AG04450 (cell line): ENCODE results near the gene PI4K2A. TPM values are rescaled to one million over a fixed set of nuclear protein-coding genes. Genes with fewer than 3 reads are reported as not detected.

ENCODE experiments used
- CTCF ChIA-PET: fragments of 300-600, 350-600 bp; formaldehyde crosslinking; extraction: SDS; loops from one replicate; lab custom pipeline; 2022; ENCODE audit warnings: antibody characterized with exemption, inconsistent platforms; lab: Charles Lee
- POLR2A ChIA-PET: fragments of 350-600 bp; formaldehyde crosslinking; extraction: SDS; loops from one replicate; lab custom pipeline; 2021; ENCODE audit warnings: antibody characterized with exemption, inconsistent platforms; lab: Yijun Ruan, JAX
- DNase-seq: peaks from one replicate; pipeline ENCODE4 v3.0.0-alpha.2; 2011; ENCODE audit warnings: low read depth, low spot score
- H3K27ac ChIP-seq: one replicate; pipeline ENCODE4 v1.5.1; 2012; ENCODE audit warnings: low read depth, low read length, control low read depth
- H3K27me3 ChIP-seq: one replicate; pipeline ENCODE4 v1.6.0; 2012; ENCODE audit warnings: low read length; ENCODE audit not compliant: control insufficient read depth, insufficient read depth
- H3K4me3 ChIP-seq: 2 replicates; pipeline ENCODE4 v1.5.1; 2011; ENCODE audit warnings: mild to moderate bottlenecking, low read depth, low read length, control low read depth
- H3K9me3 ChIP-seq: 2 replicates; pipeline ENCODE4 v1.5.1; 2012; ENCODE audit warnings: low read length; ENCODE audit not compliant: control insufficient read depth, insufficient read depth
- CTCF ChIP-seq: IDR thresholded peaks from 2 replicates; pipeline ENCODE4 v1.5.1; 2011; ENCODE audit warnings: low read depth, low read length, control low read depth, inconsistent platforms
- polyA plus RNA-seq: library from polyadenylated mRNA; depleted of rRNA; stranded (reverse); fragments of >200 nt; gene quantifications from 2 replicates; pipeline ENCODE4 v1.2.3, GENCODE V29; 2011

The PI4K2A gene
- polyA plus RNA-seq, 1 experiment: 35.6 TPM

- H3K27me3 ChIP-seq: no peaks in the 10 kb centered on the region
- no peaks in the 10 kb centered on the region; the same call in 1 of the 2 replicates for H3K9me3 ChIP-seq
- no peak overlapping the region for H3K4me3 ChIP-seq
- POLR2A ChIA-PET: no interaction called here
- no peak for TF ChIP-seq CTCF
- DNase-seq: no peak
- H3K27ac ChIP-seq: no peak overlapping the region
- CTCF ChIA-PET: no interaction called here
Measured at GRCh38 chr10:97601268-97602215, 38.9 kb upstream of the PI4K2A start.

DNA sequence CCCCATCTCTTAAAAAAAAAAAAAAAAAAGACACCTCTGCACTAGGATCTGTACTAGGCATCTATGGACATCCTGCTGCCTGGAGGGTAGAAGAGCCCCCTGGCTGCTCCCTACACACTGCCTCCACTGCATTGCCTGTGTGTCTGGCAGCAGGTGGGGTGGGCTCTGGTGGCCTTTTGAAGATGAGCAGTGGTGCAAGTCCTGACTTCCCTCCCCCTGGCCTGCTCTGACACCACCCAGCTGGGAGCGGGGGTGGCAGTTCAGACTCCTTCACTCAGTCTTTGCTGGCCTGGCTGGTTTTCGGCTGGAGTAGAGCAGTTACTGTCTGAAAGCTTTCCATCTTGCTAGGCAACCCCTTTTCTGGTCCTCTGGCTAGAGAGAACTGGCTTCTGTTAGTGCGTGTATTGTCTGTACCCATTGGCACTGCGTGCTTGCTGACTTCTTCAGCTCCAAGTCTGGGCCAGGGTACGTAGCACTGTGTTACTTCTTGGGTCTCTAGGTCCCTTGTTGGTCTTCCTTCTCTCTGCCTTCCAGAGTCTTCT is 33.3 kb upstream of the PI4K2A start:
- H3K9me3 ChIP-seq: no peaks in the 10 kb centered on the region
- no peak overlapping the region for H3K27ac ChIP-seq
- CTCF ChIA-PET: interaction anchor here (3.9 kb wide), 1 partner anchor 35 kb away, joined by 15 read pairs; the partner anchor contains the start of gene ANKRD2
- no peak for TF ChIP-seq CTCF
- no peak overlapping the region for H3K4me3 ChIP-seq
- POLR2A ChIA-PET: no interaction called here
- no peak for DNase-seq
- no peaks in the 10 kb centered on the region for H3K27me3 ChIP-seq

GRCh38 chr10:97608991-97609561 is 31.4 kb upstream of the PI4K2A start:
- DNase-seq: no peak
- ChIA-PET POLR2A (no interaction called here), CTCF (interaction anchor here (0.7 to 3.9 kb wide), 3 partner anchors 9 to 1783 kb away, joined by 4 to 15 read pairs (median 5); partner anchors contain the start of gene ANKRD2)
- Histone ChIP-seq H3K9me3 (no peaks in the 10 kb centered on the region), H3K27ac (no peak overlapping the region), H3K27me3 (no peaks in the 10 kb centered on the region), H3K4me3 (no peak overlapping the region)
- TF ChIP-seq CTCF: no peak

DNA sequence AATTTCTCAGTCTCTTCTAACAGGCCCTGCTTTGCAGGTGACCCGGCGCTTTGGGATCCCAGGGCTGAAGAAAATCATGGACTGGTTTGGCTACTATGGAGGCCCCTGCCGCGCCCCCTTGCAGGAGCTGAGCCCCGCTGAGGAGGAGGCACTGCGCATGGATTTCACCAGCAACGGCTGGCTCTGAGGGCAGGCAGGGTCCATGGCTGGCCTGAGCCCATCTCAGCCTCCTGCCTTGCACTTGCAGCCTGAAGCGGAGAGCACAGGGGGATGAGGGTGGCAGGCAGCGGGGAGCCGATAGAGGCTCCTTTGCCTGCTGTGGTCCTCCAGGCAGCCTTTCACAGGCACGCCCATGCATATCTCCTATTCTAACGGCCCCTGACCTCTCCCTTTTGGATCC is 29.0 kb upstream of the PI4K2A start:
- no peak for DNase-seq
- no peaks in the 10 kb centered on the region for H3K27me3 ChIP-seq
- no peak overlapping the region for H3K4me3 ChIP-seq
- no peaks in the 10 kb centered on the region for H3K9me3 ChIP-seq
- H3K27ac ChIP-seq: no peak overlapping the region
- POLR2A ChIA-PET: no interaction called here
- CTCF ChIA-PET: interaction anchor here (0.8 to 3.9 kb wide), 9 partner anchors 12 to 150 kb away, joined by 3 to 22 read pairs (median 5); partner anchors contain the start of gene ANKRD2
- TF ChIP-seq CTCF: no peak
